HG02571 (cell line): ENCODE data around the gene ACTN1.

ENCODE experiments used
- ATAC-seq: cut with Tn5 transposase; IDR thresholded peaks from one replicate; pipeline ENCODE4 v1.9.1; 2021; ENCODE audit warnings: mild to moderate bottlenecking, moderate library complexity; ENCODE audit not compliant: unreplicated experiment

The ACTN1 gene

GRCh38 chr14:68951800-68952530 lies 27.1 kb downstream of the ACTN1 start:
- no peak for ATAC-seq

GRCh38 chr14:68951035-68951797 lies 27.9 kb downstream of the ACTN1 start:
- no peak for ATAC-seq

DNA sequence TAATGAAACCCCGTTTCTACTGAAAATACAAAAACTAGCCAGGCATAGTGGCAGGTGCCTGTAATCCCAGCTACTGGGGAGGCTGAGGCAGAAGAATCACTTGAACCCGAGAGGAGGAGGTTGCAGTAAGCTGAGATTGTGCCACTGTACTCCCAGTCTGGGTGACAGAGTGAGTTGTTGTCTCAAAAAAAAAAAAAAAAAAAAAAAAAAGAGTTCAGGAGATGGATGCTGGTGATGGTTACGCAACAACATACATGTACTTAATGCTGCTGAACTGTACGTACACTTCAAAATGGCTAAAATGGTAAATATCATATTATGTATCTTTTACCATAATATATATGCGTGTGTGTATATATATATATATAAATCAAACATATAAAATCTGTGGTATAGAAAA lies 29.0 kb downstream of the ACTN1 start:
- ATAC-seq: no peak

GRCh38 chr14:68949601-68949965 lies 29.5 kb downstream of the ACTN1 start:
- ATAC-seq: no peak

GRCh38 chr14:68948686-68949600 lies 30.2 kb downstream of the ACTN1 start:
- ATAC-seq: no peak

- ATAC-seq: no peak
Observed at GRCh38 chr14:68947802-68948201, 31.3 kb downstream of the ACTN1 start.

- no peak for ATAC-seq
Observed at GRCh38 chr14:68946489-68946822, 32.6 kb downstream of the ACTN1 start.

GRCh38 chr14:68945585-68946488 lies 33.3 kb downstream of the ACTN1 start:
- no peak for ATAC-seq

DNA sequence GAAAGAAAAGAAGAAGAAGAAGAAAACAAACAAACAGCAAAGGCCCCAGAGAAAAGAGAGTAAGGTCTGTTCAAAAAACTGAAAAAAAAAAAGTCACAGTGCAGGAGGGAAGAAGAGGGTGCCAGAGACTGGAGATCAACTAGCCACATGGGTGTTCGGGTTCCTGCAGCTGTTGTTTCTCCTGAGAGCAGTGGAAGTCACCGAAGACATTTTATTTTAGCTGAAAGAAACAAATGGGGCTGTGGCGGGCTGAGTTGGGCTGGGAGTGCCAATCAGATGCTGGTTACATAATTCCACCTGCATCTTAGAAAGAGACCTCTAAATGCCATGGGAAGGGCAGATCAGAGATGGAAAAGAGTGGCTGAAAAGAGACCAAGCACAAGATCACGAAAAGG lies 33.9 kb downstream of the ACTN1 start:
- ATAC-seq: no peak

DNA sequence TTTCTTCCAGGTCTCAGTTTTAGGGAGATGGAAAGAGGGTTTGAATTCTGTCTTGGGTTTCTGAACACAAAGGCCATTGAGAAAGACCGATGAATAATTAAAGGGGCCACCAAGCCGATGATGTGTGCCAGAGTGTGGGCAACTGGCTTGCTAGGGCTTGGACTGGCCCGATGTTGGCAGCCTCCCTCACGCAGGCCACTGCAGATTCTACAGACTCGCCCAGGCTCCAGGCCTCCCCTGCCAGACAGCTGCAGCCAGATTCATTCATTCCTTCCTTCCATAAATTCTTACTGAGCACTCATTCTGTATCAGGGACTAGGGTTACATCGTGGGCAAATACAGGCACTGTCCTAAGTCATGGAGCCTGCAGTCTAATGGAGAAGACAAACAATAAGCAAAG lies 34.9 kb downstream of the ACTN1 start:
- no peak for ATAC-seq

DNA sequence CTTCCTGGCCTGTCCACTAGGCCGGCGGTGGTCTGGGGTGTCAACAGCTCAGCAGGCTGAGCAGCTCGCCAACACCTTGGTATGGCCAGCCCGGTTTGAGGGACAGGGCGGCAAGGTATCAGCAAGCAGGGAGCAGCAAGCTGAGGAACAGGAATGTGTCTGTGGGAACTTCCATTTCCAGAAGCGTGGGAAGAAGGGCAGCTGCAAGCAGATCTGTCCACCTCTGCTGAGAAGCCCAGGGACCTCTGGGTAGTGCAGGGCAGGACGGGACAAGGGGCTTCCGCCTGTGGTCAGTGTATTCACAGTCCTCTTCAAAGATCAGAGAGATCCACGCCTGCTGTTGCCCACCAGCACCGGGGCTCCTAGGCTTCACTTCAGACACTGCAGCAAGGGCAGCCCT lies 36.0 kb downstream of the ACTN1 start:
- no peak for ATAC-seq

DNA sequence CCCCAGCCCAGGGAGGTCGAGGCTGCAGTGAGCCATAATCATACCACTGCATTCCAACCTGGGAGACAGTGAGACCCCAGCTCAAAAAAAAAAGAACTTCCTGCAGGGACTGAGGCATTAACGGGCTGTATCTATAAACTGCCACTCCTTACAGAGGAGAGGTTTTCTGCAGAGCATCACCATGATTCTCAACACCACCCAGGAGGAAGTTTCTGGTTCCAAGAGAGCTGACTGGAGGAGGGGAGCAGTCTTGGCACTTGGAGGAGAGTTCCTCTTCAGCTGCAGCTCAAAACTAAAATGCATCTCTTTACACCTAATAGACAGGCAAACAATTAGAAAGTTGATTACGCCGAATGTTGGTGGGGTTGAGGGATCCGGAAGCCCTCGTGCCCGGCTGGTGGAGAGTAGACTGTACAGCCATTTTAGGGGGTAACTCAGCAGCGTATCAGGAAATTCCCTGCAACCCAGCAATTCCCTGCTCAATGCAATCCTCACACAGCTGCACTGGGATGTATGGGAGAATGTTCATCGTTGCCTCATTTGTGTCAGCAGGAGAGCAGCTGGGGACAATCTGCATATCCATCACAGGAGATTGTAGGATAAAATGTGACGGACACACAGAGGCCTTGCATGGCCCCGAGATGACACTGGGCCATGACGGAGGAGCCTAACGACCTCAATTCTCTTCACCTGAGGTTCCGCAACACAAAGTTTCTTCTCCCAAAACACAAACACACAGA lies 36.6 kb downstream of the ACTN1 start:
- ATAC-seq: no peak

GRCh38 chr14:68941820-68942219 lies 37.3 kb downstream of the ACTN1 start:
- ATAC-seq: no peak

DNA sequence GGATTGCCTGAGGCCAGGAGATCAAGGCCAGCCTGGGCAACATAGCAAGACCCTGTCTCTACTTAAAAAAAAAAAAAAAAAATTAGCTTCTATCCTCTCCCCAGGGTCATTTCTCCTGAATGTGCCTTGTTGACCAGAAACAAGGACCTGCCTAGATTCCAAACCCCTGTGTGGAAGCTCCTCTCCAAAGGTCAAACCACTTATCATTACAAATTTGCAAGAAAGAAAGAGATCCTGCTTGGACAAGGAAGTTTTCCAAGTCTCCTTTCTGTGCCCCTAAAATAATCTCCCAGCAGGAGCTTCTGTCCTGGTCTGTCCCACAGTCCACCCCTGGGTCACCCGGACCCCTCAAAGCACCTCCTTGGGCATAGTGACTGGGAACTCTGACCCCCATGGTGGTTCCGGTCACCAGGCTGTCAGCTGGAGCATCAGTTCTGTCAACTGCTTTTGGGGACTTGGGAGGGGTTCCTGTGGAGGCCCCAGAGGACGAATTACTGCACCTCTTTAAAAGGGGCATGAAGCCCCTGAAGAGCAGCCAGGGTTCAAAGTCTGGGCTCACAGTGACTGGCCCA lies 38.4 kb downstream of the ACTN1 start:
- no peak for ATAC-seq

GRCh38 chr14:68939893-68940613 lies 39.0 kb downstream of the ACTN1 start:
- no peak for ATAC-seq

- ATAC-seq: no peak
Observed at GRCh38 chr14:68939181-68939892, 39.8 kb downstream of the ACTN1 start.

DNA sequence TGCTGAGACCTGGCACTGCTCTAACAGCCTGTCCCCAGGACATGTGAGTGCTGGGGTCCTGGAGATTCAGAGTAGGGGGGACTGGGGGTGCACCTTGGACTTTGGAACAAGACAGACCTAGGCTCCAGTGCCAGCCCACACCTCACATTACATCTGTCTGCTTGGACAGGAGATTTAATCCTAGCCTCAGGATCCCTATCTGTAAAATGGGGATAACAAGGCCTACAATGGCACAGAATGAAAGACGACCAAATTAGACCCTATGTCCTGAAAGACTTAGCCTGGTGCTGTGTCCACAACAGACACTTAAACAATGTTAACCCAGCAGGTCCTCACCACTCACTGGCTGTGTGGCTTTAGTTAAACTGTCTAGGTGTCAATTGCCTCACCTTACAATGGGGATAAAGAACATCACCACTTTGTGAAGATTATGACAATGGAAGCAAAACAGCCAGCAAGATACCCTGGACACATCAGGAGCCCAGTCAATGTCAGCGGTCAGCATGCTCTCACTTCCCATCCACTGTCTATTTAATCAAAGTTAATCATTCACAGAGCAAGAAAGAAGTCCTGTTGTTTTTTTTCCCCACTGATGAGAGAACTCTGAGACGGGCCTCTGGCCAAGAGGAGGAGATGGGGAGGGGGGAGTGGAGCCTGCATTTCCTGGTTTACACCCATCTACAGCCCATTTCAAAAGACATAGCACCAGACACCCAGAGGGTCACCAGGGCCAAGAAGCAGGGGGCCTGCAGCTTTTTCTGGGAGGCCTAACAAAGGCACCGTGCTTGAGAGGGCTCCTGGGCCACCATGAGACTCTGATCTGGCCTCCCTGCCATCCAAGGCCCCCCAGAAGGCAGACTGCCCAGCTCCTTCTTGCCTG lies 40.6 kb downstream of the ACTN1 start:
- ATAC-seq: no peak
